ENCODE results near the gene CHST15. TPM values are rescaled to one million over a fixed set of nuclear protein-coding genes. Genes with fewer than 3 reads are reported as not detected.
"Not testable (repeated sequence)": the region's sequence is repeated elsewhere in the genome, so short reads cannot be mapped to it uniquely, and the experiment has no call there.

CHST15 gene
- total RNA-seq, 4 donors from 2014 or later, result 4.0 to 23.0 (median 13.8) TPM

DNA sequence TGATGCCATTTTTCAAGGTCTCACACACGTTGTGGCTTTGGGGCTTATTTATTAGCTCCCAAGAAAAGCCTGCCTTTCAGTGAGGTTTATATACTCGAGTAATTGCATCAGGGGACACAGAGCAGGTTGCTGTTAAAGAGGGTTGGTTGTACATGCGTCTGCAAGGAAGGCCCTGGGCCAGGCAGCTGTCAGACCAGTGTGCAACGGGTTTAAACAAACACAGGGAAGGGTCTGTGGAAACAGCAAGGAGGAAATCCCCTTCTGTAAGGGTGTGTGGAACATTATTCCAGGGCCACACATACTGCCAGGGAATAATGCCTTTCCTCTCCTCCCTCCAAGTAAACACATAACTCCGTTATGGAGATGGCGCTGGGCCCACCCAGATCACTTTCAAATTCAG, 1.7 kb upstream of the CHST15 start:
- no peak for TF ChIP-seq POLR2A (IDR thresholded peaks at IDR 0.05)
- TF ChIP-seq, protein P1, sequence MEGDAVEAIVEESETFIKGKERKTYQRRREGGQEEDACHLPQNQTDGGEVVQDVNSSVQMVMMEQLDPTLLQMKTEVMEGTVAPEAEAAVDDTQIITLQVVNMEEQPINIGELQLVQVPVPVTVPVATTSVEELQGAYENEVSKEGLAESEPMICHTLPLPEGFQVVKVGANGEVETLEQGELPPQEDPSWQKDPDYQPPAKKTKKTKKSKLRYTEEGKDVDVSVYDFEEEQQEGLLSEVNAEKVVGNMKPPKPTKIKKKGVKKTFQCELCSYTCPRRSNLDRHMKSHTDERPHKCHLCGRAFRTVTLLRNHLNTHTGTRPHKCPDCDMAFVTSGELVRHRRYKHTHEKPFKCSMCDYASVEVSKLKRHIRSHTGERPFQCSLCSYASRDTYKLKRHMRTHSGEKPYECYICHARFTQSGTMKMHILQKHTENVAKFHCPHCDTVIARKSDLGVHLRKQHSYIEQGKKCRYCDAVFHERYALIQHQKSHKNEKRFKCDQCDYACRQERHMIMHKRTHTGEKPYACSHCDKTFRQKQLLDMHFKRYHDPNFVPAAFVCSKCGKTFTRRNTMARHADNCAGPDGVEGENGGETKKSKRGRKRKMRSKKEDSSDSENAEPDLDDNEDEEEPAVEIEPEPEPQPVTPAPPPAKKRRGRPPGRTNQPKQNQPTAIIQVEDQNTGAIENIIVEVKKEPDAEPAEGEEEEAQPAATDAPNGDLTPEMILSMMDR (IDR thresholded peaks at IDR 0.05), result no peak
- DNase-seq, result no peak
- H3K4me1 ChIP-seq, result peaks cover 12 to 63% (median 26%) of the 10 kb centered on the region in 3 donors

DNA sequence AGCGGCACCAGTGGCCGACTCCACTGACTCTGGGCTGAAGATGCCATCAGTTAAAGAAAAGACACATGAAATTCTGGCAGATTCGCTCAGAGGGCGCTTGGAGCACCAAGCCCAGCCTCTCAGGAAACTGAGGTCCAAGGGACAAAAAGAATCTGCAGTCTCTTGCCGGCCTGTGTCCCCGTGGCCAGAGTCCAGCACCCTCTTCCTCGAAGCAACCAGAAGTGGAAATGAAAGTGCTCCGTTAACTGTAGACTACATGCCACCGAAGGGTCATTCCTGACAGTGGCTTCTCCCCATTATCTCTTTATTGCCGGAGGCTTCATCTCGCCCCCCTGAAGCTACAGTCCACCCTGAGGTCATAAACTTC, 1.0 kb upstream of the CHST15 start:
- peaks cover 0 to 61% (median 0%) of the 10 kb centered on the region in 4 donors for H3K27me3 ChIP-seq
- peak overlapping the region; percentile 56 to 81 (median 72) for H3K4me3 ChIP-seq
- 26 to 50% methylated on average over 4 to 5 of the region's 11 CpGs for WGBS, 2 donors

More for the DNA sequence above, 1.7 kb upstream of the CHST15 start:
- Histone ChIP-seq H3K9me3 (no peaks in the 10 kb centered on the region), H3K36me3 (no peaks in the 10 kb centered on the region), H3K27ac (peak overlapping the region in 3 of 4 donors; percentile 44 to 94 (median 91)), H3K4me3 (no peak overlapping the region), H3K27me3 (peaks cover 0 to 55% (median 0%) of the 10 kb centered on the region in 4 donors)
- WGBS, 2 donors, result 13 to 38% methylated on average over 6 of the region's 6 CpGs
- intact Hi-C loops (cut with DNase I), result no loop called here

DNA sequence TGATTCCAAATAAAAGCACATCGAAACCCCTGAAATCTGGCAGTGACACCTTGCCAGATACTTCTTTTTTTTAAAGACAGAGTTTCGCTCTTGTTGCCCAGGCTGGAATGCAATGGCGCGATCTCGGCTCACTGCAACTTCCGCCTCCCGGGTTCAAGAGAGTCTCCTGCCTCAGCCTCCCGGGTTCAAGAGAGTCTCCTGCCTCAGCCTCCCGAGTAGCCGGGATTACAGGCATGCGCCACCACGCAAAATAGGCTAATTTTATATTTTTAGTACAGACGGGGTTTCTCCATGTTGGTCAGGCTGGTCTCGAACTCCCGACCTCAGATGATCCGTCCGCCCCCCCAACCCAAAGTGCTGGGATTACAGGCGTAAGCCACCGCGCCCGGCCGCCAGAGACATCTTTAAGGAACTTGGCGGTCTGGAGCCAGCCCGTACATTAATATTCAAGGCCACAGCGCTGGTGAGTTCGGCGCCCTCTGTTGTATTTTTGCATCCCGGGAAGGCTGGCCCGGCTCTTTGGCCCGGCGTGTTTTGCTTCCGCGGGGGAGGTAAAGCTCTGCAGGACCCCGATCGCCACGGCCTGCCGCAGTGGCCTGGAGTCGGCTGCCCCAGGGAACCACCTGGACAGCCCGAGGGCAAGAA, 498 bp upstream of the CHST15 start:
- 2 to 3% methylated on average over 17 to 26 of the region's 39 CpGs for WGBS, 2 donors
- Histone ChIP-seq H3K27me3 (peaks cover 0 to 57% (median 0%) of the 10 kb centered on the region in 4 donors), H3K27ac (peak overlapping the region; percentile 87 to 98 (median 92)), H3K4me3 (peak overlapping the region; percentile 56 to 81 (median 72)), H3K4me1 (peaks cover 19 to 75% (median 35%) of the 10 kb centered on the region in 3 donors)
- H3K9me3 ChIP-seq; DNase-seq; H3K36me3 ChIP-seq; intact Hi-C loops (cut with DNase I): not testable (repeated sequence)

More for the DNA sequence above, 1.0 kb upstream of the CHST15 start:
- Histone ChIP-seq H3K9me3 (no peaks in the 10 kb centered on the region), H3K36me3 (no peaks in the 10 kb centered on the region), H3K27ac (peak overlapping the region; percentile 87 to 98 (median 92)), H3K4me1 (peaks cover 18 to 70% (median 31%) of the 10 kb centered on the region in 3 donors)
- DNase-seq, result no peak
- intact Hi-C loops (cut with DNase I), result no loop called here
- TF ChIP-seq POLR2A (IDR thresholded peaks at IDR 0.05), result no peak
- TF ChIP-seq, protein P1 (IDR thresholded peaks at IDR 0.05), result no peak

DNA sequence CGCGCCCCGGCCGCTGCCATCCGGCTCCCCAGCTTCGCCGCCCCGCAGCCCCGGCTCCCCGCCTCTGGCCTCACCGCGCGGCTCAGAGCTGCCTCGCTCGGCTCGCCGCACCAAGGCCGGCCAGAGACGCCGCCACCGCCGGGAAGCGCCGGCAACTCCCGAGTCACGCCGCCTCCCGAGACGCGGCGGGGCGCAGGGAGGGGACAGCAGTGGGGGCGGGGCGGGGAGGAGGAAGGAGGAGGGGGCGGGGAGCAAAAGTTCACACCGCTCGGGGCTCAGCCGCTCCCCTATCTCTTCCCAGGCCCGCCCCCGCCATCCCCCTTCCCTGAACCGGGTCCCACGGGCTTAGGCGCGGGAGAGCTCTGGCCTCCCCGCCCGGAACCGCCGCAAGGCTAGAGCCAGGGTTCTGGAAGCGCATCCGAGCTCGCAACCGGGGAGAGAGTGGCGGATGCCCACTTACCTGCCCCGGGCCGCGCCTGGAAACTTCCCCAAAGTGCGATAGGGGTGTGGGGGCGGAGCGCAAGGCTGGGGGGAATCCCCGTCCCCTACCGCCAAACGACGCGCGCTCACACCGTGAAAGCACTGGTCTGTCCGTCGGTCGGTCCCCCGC, 1.0 kb downstream of the CHST15 start:
- TF ChIP-seq, protein P1 (IDR thresholded peaks at IDR 0.05), result no peak
- TF ChIP-seq POLR2A (IDR thresholded peaks at IDR 0.05), result peak in 1 of 4 donors; percentile 66
- Histone ChIP-seq H3K27me3 (peaks cover 0 to 51% (median 0%) of the 10 kb centered on the region in 4 donors), H3K4me1 (peaks cover 31 to 82% (median 45%) of the 10 kb centered on the region in 3 donors), H3K4me3 (peak overlapping the region; percentile 56 to 81 (median 72)), H3K36me3 (no peaks in the 10 kb centered on the region), H3K27ac (peak overlapping the region; percentile 87 to 98 (median 92)), H3K9me3 (no peaks in the 10 kb centered on the region)
- peak; percentile 53 for DNase-seq
- WGBS, 2 donors, result 1% methylated on average over 10 of the region's 70 CpGs; no CpG with 5 or more reads in 1 of the 2 donors
- intact Hi-C loops (cut with DNase I), result no loop called here

DNA sequence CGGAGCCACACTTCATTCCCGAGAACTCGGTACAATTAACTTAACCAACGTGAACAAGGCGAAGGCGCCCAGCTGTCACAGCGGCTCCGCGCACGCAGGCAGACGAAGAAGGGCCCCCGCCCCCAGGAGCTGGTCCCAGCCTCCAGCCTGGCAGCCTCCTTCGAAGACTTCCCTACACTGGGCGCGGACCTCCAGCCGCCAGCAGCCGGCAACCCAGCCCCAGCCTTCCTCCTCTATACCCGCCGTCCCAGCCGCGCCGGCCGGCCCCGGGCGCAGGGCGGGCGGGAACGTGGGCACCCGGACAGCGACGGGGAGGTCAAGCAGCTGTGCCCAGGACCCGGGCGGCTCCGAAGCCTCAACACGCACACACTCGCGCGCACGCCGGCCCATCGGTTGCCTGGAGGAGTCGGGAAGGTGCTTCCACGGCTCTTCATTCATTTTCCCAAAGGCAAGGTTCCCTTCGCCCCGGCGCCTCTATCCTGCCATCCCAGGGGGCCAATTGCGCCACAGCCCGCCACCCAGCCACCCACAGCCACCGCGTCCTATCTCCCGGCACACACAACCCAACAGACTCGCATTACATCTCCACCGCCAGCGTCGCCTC, 1.6 kb downstream of the CHST15 start:
- TF ChIP-seq, protein P1 (IDR thresholded peaks at IDR 0.05), result no peak
- no peak for TF ChIP-seq POLR2A (IDR thresholded peaks at IDR 0.05)
- H3K36me3 ChIP-seq, result no peaks in the 10 kb centered on the region
- peaks cover 0 to 51% (median 0%) of the 10 kb centered on the region in 4 donors for H3K27me3 ChIP-seq
- H3K27ac ChIP-seq, result peak overlapping the region; percentile 87 to 98 (median 92)
- peak overlapping the region; percentile 56 to 81 (median 72) for H3K4me3 ChIP-seq
- H3K4me1 ChIP-seq, result peaks cover 35 to 88% (median 51%) of the 10 kb centered on the region in 3 donors
- H3K9me3 ChIP-seq, result no peaks in the 10 kb centered on the region
- no peak for DNase-seq
- WGBS, 2 donors, result 1% methylated on average over 15 of the region's 55 CpGs; no CpG with 5 or more reads in 1 of the 2 donors
- intact Hi-C loops (cut with DNase I), result no loop called here
